GM12892 (cell line): ENCODE data around the gene TNRC6C.

Experiments
- DNase-seq: peaks from one replicate; pipeline ENCODE4 v3.0.0; 2011; ENCODE audit not compliant: insufficient read length
- FAIRE-seq: peaks from 2 replicates; lab custom pipeline; 2011; peaks lifted over from hg19 to GRCh38; lab: Jason Lieb, UNC
- POLR2A ChIP-seq: IDR thresholded peaks from 2 replicates; pipeline ENCODE4 v1.6.1; 2011; ENCODE audit warnings: low read depth, low read length, control low read depth
- POLR2AphosphoS5 ChIP-seq: IDR thresholded peaks from 2 replicates; pipeline ENCODE4 v1.6.1; 2011; ENCODE audit warnings: low read depth, low read length, control low read depth
- TAF1 ChIP-seq: IDR thresholded peaks from 2 replicates; pipeline ENCODE4 v1.6.1; 2011; ENCODE audit warnings: low read depth, mild to moderate bottlenecking, control low read depth, low read length, borderline replicate concordance

The TNRC6C gene

DNA sequence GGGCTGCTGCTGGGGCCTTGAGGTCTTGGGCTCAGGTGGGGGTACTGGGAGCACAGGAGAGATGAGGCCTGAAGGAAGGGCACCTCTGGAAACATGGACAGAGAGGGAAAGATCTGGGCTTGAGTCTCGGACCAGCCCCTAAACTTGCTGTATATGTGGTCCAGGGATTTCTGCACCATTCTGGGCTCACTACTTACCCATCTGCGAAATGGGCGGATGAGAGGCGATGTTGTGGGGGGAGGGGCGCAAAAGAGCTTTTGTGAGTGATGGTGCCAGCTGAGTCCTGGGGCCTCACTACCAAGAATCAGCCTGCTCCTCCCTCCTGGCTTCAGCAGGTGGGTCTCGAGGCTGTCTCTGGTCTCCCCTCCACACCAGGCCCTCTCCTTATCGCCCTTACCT is 188.0 kb downstream of the TNRC6C start:
- FAIRE-seq: no peak
- TF ChIP-seq TAF1: no peak
- no peak for TF ChIP-seq POLR2A
- TF ChIP-seq POLR2AphosphoS5: no peak

DNA sequence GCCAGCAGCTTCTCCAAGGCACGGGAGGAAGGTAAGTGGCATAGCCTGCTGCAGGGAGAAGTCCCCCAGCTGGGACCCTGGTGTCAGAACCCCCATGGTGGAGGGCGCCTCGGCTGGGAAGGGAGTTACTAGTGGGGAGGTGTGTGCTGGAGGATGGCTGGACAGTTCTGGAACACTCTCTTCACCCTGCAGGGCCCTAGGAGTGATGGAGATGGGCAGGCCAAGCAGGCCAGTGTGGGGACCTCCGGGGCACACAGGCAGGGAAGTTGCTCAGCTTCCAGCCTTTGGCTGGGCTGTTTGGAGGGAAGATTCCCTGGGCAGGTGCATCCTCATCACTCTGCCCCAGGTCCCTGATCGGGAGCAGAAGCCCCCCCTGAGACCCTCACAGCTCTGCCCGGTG is 188.4 kb downstream of the TNRC6C start:
- DNase-seq (no peak), FAIRE-seq (no peak)
- TF ChIP-seq TAF1 (no peak), POLR2A (no peak)

More for the DNA sequence above, 188.0 kb downstream of the TNRC6C start:
- no peak for DNase-seq

GRCh38 chr17:78147315-78147998 is 189.0 kb downstream of the TNRC6C start:
- peak; percentile 94 for FAIRE-seq
- TF ChIP-seq POLR2AphosphoS5 (peak; percentile 47; the same call in 1 of the 2 replicates), POLR2A (peak; percentile 50; the same call in 1 of the 2 replicates), TAF1 (no peak)
- no peak for DNase-seq

GRCh38 chr17:78148286-78149016 is 189.9 kb downstream of the TNRC6C start:
- peak; percentile 81 for FAIRE-seq
- DNase-seq: no peak
- TF ChIP-seq TAF1: no peak
- no peak for TF ChIP-seq POLR2A
- TF ChIP-seq POLR2AphosphoS5: no peak

- TF ChIP-seq TAF1 (no peak), POLR2AphosphoS5 (no peak), POLR2A (no peak)
- FAIRE-seq (no peak), DNase-seq (no peak)
Observed at GRCh38 chr17:78151514-78152008, 193.1 kb downstream of the TNRC6C start.

- peak; percentile 53 for DNase-seq
- peak; percentile 95 for FAIRE-seq
- TF ChIP-seq TAF1 (peak; percentile 51; the same call in 1 of the 2 replicates), POLR2A (peak; percentile 73), POLR2AphosphoS5 (peak; percentile 81)
Observed at GRCh38 chr17:78154903-78155811, 196.7 kb downstream of the TNRC6C start.
